ENCODE data around the gene PRR29. TPM values are rescaled to one million over a fixed set of nuclear protein-coding genes. Genes with fewer than 3 reads are reported as not detected.
"Not testable (repeated sequence)": the region's sequence is repeated elsewhere in the genome, so short reads cannot be mapped to it uniquely, and the experiment has no call there.

The PRR29 gene
- polyA plus RNA-seq, 3 donors, result 0.03 to 2.1 (median 1.4) TPM

- H3K4me3 Mint-ChIP-seq, result no peak overlapping the region
- H3K9me3 Mint-ChIP-seq, result peaks cover 1 to 11% (median 8%) of the 10 kb centered on the region in 7 donors
- no peak overlapping the region for H3K4me3 ChIP-seq (replicated peaks in 1 of 3; ENCODE audit: low read depth in 2 of 3, low read length in 3 of 3)
- H3K27me3 Mint-ChIP-seq (ENCODE audit: low read depth in 3 of 3), result peaks cover 0 to 10% (median 2%) of the 10 kb centered on the region in 3 donors
- no peaks in the 10 kb centered on the region for H4K20me1 ChIP-seq (ENCODE audit: insufficient read depth, low read length)
- peaks cover 19% of the 10 kb centered on the region for H3K4me1 Mint-ChIP-seq
- no peak overlapping the region for H3K27ac ChIP-seq (ENCODE audit: low read depth in 1 of 2, low read length in 2 of 2)
- DNase-seq, result no peak
- peaks cover 0 to 3% of the 10 kb centered on the region in 2 donors for H3K36me3 Mint-ChIP-seq
- H3K27me3 ChIP-seq (ENCODE audit: control insufficient read depth in 2 of 2, insufficient read depth in 2 of 2, low read length in 2 of 2), result no peaks in the 10 kb centered on the region
- no peak for TF ChIP-seq CTCF (IDR thresholded peaks at IDR 0.05)
- no peaks in the 10 kb centered on the region for H3K36me3 ChIP-seq (replicated peaks in 1 of 2; ENCODE audit: control insufficient read depth in 1 of 2, insufficient read depth in 2 of 2, low read length in 2 of 2)
- no peak overlapping the region for H3K27ac Mint-ChIP-seq
- H3K9me3 ChIP-seq (replicated peaks in 1 of 2; ENCODE audit: control insufficient read depth in 1 of 2, insufficient read depth in 1 of 2, low read length in 2 of 2), result peaks cover 0 to 10% of the 10 kb centered on the region in 2 donors
- no peaks in the 10 kb centered on the region for H3K79me2 ChIP-seq (ENCODE audit: insufficient read depth, low read length)
- no peak overlapping the region for H3K9ac ChIP-seq (ENCODE audit: insufficient read depth, low read length, poor library complexity, severe bottlenecking)
- H2AFZ ChIP-seq (ENCODE audit: insufficient read depth, low read depth, low read length, poor library complexity, severe bottlenecking), result no peak overlapping the region
- no peak overlapping the region for H3K4me2 ChIP-seq (replicated peaks; ENCODE audit: extremely low read depth, low read length, poor library complexity, severe bottlenecking)
- H3K4me1 ChIP-seq (ENCODE audit: control insufficient read depth in 1 of 2, insufficient read depth in 2 of 2, low read length in 2 of 2), result peaks cover 8 to 9% of the 10 kb centered on the region in 2 donors
- intact Hi-C loops (cut with micrococcal nuclease), result no loop called here
- 72% methylated on average over 11 of the region's 13 CpGs for WGBS (ENCODE audit: insufficient coverage)
These were observed 19.6 kb upstream of the PRR29 start for GRCh38 chr17:63978272-63979200.

- DNase-seq; H3K27ac ChIP-seq (ENCODE audit: low read depth in 1 of 2, low read length in 2 of 2); H3K4me3 Mint-ChIP-seq; intact Hi-C loops (cut with micrococcal nuclease); H3K79me2 ChIP-seq (ENCODE audit: insufficient read depth, low read length); H3K27ac Mint-ChIP-seq; H3K9ac ChIP-seq (ENCODE audit: insufficient read depth, low read length, poor library complexity, severe bottlenecking); H4K20me1 ChIP-seq (ENCODE audit: insufficient read depth, low read length); H2AFZ ChIP-seq (ENCODE audit: insufficient read depth, low read depth, low read length, poor library complexity, severe bottlenecking); H3K4me2 ChIP-seq (replicated peaks; ENCODE audit: extremely low read depth, low read length, poor library complexity, severe bottlenecking); H3K36me3 Mint-ChIP-seq; H3K36me3 ChIP-seq (replicated peaks in 1 of 2; ENCODE audit: control insufficient read depth in 1 of 2, insufficient read depth in 2 of 2, low read length in 2 of 2); H3K4me3 ChIP-seq (replicated peaks in 1 of 3; ENCODE audit: low read depth in 2 of 3, low read length in 3 of 3); H3K27me3 ChIP-seq (ENCODE audit: control insufficient read depth in 2 of 2, insufficient read depth in 2 of 2, low read length in 2 of 2); H3K27me3 Mint-ChIP-seq (ENCODE audit: low read depth in 3 of 3): not testable (repeated sequence)
- peaks cover 44% of the 10 kb centered on the region for H3K4me1 Mint-ChIP-seq
- no CpG with 5 or more reads among the region's 2 CpGs for WGBS (ENCODE audit: insufficient coverage)
- H3K9me3 Mint-ChIP-seq, result peaks cover 1 to 11% (median 8%) of the 10 kb centered on the region in 7 donors
- peaks cover 0 to 10% of the 10 kb centered on the region in 2 donors for H3K9me3 ChIP-seq (replicated peaks in 1 of 2; ENCODE audit: control insufficient read depth in 1 of 2, insufficient read depth in 1 of 2, low read length in 2 of 2)
- peaks cover 34 to 39% of the 10 kb centered on the region in 2 donors for H3K4me1 ChIP-seq (ENCODE audit: control insufficient read depth in 1 of 2, insufficient read depth in 2 of 2, low read length in 2 of 2)
These were observed 15.5 kb upstream of the PRR29 start for GRCh38 chr17:63982641-63983040.
